Activated CD4-positive, alpha-beta T cell treated with anti-CD3 and anti-CD28 coated beads for 36 hours (primary cell): ENCODE data around the gene ZNF480. TPM values are rescaled to one million over a fixed set of nuclear protein-coding genes. Genes with fewer than 3 reads are reported as not detected.
A peak's percentile ranks its signal among the peaks of the same experiment; 100 is the strongest.
"Not testable (repeated sequence)": the region's sequence is repeated elsewhere in the genome, so short reads cannot be mapped to it uniquely, and the experiment has no call there.

Source experiments
- ATAC-seq: fragments of 200-7000 bp; cut with Tn5 transposase; one replicate; pipeline ENCODE4 v1.10.0; 2021; ENCODE audit warnings: mild to moderate bottlenecking, moderate library complexity
- CTCF ChIA-PET: fragments of 350-600 bp; sonication (Branson Sonifier 250); formaldehyde crosslinking; loops from one replicate; lab custom pipeline; 2021; ENCODE audit warnings: antibody characterized with exemption; lab: Charles Lee
- POLR2A ChIA-PET: fragments of 350-600 bp; sonication (Branson Sonifier 250); formaldehyde crosslinking; loops from one replicate; lab custom pipeline; 2021; ENCODE audit warnings: antibody characterized with exemption, inconsistent platforms; lab: Charles Lee
- DNase-seq: peaks from one replicate; pipeline ENCODE4 v3.0.0-alpha.2; 2020
- H3K27ac Mint-ChIP-seq: one replicate; pipeline ENCODE4 v1.8.0; 2021; ENCODE audit warnings: mixed read lengths
- H3K27me3 Mint-ChIP-seq: one replicate; pipeline ENCODE4 v1.8.0; 2021; ENCODE audit warnings: mixed read lengths
- H3K36me3 Mint-ChIP-seq: one replicate; pipeline ENCODE4 v1.8.0; 2021; ENCODE audit warnings: low read depth, mixed read lengths
- H3K4me1 Mint-ChIP-seq: one replicate; pipeline ENCODE4 v1.8.0; 2021; ENCODE audit warnings: mixed read lengths
- H3K4me3 Mint-ChIP-seq: one replicate; pipeline ENCODE4 v1.8.0; 2021; ENCODE audit warnings: mild to moderate bottlenecking, moderate library complexity, mixed read lengths
- H3K9me3 Mint-ChIP-seq: one replicate; pipeline ENCODE4 v1.8.0; 2021; ENCODE audit warnings: low read depth, mixed read lengths
- intact Hi-C, 2 experiments: fragments of 100-400 bp; cut with DNase I in 1 of 2; cut with micrococcal nuclease in 1 of 2; formaldehyde crosslinking; loops; one replicate each; pipeline versions ENCODE4 v1.14.2 to v1.15.1; 2022 to 2024; cut with DNase I, micrococcal nuclease
- microRNA-seq: library from miRNA; unstranded; fragments of <30 nt; microRNA quantifications from one replicate; pipeline ENCODE4 v1.2.0, GENCODE V29; 2021; ENCODE audit warnings: borderline replicate concordance
- total RNA-seq, 2 experiments: library from RNA; stranded (reverse); gene quantifications; one replicate each; pipeline ENCODE4 v1.2.3, GENCODE V29; 2021

Gene ZNF480
- total RNA-seq, 2 experiments from 2014 or later: 4.8 to 5.0 TPM

DNA sequence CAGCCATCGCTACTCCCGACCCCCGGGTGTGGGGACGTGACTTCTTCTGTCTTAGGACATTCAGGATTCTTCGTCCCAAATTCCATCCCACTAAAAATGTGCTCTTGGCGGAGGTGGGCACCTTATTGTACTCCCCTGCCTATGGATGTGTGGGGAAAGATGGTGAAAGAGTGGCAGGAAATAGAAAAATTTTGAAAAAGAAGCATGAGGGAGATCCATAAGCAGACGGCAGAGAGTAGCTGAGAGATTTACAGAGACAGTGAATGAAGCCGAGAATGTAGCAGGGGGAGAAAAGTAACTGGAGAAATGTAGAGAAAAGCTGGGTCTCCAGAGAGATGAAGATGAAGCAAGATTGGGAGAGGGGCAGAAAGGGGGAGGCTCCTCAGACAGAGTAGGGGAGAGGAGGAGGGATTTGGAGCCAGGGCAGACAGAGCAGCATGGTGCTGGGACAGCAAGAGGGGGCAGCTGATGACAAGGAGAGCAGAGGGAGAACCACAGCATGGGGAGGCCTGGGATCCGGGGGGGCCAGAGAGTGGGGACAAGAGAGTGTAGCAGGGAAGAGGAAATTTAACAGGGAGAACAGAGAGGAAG is 39.9 kb downstream of the ZNF480 start:
- no peak for ATAC-seq
- POLR2A ChIA-PET: no interaction called here
- CTCF ChIA-PET: interaction anchor here (0.7 kb wide), 1 partner anchor 89 kb away, joined by 3 read pairs; no protein-coding TSS in a partner anchor
- intact Hi-C loops: loop anchor here (1.0 to 2.0 kb wide), 9 partner anchors 32 to 398 kb away; partner anchors contain the start of genes ZNF880 (in 2 of the 2), PPP2R1A (in 1 of the 2), ZNF528 (in 1 of the 2) and ZNF611 (in 1 of the 2)
- peak overlapping the region; percentile 97 for H3K4me3 Mint-ChIP-seq
- DNase-seq: peak; percentile 11
- peaks cover 10% of the 10 kb centered on the region for H3K4me1 Mint-ChIP-seq
- H3K27me3 Mint-ChIP-seq: no peaks in the 10 kb centered on the region
- H3K9me3 Mint-ChIP-seq: peaks cover 20% of the 10 kb centered on the region
- H3K27ac Mint-ChIP-seq: peak overlapping the region; percentile 96
- H3K36me3 Mint-ChIP-seq: peaks cover 32% of the 10 kb centered on the region

DNA sequence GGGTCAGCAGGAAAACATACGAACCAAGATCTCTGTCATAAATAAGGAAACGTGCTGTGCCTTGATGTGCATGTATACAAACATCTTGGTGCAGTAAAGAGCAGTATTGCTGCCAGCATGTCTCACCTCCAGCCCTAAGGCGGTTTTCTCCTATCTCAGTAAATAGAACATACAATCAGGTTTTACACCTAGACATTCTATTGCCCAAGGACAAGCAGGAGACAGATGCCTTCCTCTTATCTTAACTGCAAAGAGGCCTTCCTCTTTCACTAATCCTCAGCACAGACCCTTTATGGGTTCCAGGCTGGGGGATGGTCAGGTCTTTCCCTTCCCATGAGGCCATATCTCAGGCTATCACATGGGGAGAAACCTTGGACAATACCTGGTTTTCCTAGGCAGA is 42.1 kb downstream of the ZNF480 start:
- H3K27ac Mint-ChIP-seq, intact Hi-C loops, ATAC-seq, H3K4me3 Mint-ChIP-seq, H3K27me3 Mint-ChIP-seq, DNase-seq, H3K9me3 Mint-ChIP-seq, CTCF ChIA-PET, POLR2A ChIA-PET: not testable (repeated sequence)
- H3K36me3 Mint-ChIP-seq: peaks cover 24% of the 10 kb centered on the region
- peaks cover 12% of the 10 kb centered on the region for H3K4me1 Mint-ChIP-seq

DNA sequence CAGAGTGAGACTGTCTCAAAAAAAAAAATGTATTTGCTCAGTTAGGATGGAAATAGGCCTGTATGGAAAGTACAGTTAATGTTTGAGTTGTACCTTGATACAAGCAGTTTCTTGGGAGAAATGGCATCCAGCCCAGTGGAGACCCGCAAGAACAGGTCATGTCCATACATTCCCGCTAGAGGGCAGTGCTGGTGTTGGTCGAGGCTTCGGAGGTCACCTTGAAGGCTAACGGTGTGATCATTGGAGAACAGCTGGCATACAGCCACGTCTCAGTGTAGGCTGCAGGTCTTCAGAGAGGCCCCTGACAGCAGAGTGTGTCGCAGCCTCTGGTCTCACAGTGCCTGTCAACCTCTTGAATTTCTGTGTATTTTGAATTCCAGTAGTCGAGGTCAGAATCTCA is 46.6 kb downstream of the ZNF480 start:
- no peak overlapping the region for H3K27ac Mint-ChIP-seq
- H3K4me1 Mint-ChIP-seq: peaks cover 2% of the 10 kb centered on the region
- ATAC-seq (peak; percentile 90), DNase-seq (peak; percentile 75)
- no peaks in the 10 kb centered on the region for H3K27me3 Mint-ChIP-seq
- ChIA-PET POLR2A (no interaction called here), CTCF (no interaction called here)
- H3K4me3 Mint-ChIP-seq: no peak overlapping the region
- peaks cover 9% of the 10 kb centered on the region for H3K9me3 Mint-ChIP-seq
- peaks cover 15% of the 10 kb centered on the region for H3K36me3 Mint-ChIP-seq
- intact Hi-C loops: loop anchor here in 1 of 2 experiments (5.0 kb wide), 2 partner anchors 96 to 404 kb away; no protein-coding TSS in a partner anchor

DNA sequence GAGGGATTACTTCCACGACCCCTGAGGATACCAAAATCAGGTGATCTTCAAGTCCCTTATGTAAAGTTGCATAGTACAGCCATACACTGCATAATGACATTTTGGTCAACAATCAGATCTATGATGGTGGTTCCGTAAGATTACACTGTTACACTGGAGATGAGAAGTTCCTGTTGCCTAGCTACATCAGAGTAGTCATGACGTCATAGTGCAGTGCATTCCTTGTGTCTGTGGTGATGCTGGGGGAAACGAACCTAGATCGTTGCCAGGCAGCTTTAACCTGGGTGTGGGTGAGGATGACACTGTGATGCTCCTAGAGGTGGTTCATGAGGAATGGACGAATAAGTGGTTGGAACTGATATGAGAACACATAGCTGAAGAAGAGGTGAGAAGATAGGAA is 48.2 kb downstream of the ZNF480 start:
- intact Hi-C loops: no loop called here

DNA sequence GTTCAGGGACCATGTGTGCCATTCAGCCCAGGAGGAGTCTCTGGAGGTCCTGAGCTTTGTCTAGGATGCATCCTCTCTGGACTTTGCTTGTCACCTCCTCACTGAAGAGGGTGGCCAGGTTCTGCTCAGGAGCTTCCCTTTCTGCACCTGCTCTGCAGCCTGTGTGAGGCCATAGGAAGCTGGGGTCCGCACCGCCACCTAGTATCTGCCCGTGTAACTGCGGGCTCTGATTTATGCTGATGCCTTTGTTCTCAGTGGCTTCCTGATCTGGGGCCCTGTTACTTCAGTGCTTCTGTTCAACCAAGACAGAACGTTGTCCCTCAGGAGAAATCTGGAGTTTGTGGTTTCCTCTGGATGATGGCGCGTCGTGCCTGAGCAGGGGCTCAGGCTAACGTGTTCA is 54.5 kb downstream of the ZNF480 start:
- Mint-ChIP-seq H3K4me1 (no peaks in the 10 kb centered on the region), H3K9me3 (peaks cover 36% of the 10 kb centered on the region), H3K27ac (no peak overlapping the region), H3K4me3 (no peak overlapping the region), H3K27me3 (no peaks in the 10 kb centered on the region), H3K36me3 (peaks cover 67% of the 10 kb centered on the region)
- DNase-seq (peak; percentile 35), ATAC-seq (no peak)
- CTCF ChIA-PET: interaction anchor here (0.8 kb wide), 1 partner anchor 10 kb away, joined by 3 read pairs; no protein-coding TSS in a partner anchor
- POLR2A ChIA-PET: interaction anchor here (0.6 kb wide), 1 partner anchor 255 kb away, joined by 3 read pairs; no protein-coding TSS in a partner anchor
- intact Hi-C loops: no loop called here

More for the DNA sequence above, 48.2 kb downstream of the ZNF480 start:
- no peak for DNase-seq
- no peak for ATAC-seq
- ChIA-PET POLR2A (no interaction called here), CTCF (interaction anchor here (0.7 kb wide), 1 partner anchor 65 kb away, joined by 3 read pairs; no protein-coding TSS in a partner anchor)
- Mint-ChIP-seq H3K4me3 (no peak overlapping the region), H3K4me1 (peaks cover 2% of the 10 kb centered on the region), H3K27me3 (no peaks in the 10 kb centered on the region), H3K27ac (no peak overlapping the region), H3K36me3 (peaks cover 25% of the 10 kb centered on the region), H3K9me3 (peaks cover 7% of the 10 kb centered on the region)

DNA sequence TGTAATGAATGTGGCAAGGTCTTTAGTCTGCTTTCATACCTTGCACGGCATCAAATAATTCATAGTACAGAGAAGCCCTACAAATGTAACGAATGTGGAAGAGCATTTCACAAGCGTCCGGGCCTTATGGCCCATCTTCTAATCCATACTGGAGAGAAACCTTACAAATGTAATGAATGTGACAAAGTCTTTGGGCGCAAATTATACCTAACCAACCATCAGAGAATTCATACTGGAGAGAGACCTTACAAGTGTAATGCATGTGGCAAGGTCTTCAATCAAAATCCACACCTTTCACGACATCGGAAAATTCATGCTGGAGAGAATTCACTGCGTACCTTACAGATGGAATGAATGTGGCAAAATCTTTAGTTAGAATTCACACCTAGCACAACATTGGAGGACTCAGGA is 69.5 kb downstream of the ZNF480 start:
- intact Hi-C loops: no loop called here
- peaks cover 56% of the 10 kb centered on the region for H3K36me3 Mint-ChIP-seq
- no peak overlapping the region for H3K4me3 Mint-ChIP-seq

DNA sequence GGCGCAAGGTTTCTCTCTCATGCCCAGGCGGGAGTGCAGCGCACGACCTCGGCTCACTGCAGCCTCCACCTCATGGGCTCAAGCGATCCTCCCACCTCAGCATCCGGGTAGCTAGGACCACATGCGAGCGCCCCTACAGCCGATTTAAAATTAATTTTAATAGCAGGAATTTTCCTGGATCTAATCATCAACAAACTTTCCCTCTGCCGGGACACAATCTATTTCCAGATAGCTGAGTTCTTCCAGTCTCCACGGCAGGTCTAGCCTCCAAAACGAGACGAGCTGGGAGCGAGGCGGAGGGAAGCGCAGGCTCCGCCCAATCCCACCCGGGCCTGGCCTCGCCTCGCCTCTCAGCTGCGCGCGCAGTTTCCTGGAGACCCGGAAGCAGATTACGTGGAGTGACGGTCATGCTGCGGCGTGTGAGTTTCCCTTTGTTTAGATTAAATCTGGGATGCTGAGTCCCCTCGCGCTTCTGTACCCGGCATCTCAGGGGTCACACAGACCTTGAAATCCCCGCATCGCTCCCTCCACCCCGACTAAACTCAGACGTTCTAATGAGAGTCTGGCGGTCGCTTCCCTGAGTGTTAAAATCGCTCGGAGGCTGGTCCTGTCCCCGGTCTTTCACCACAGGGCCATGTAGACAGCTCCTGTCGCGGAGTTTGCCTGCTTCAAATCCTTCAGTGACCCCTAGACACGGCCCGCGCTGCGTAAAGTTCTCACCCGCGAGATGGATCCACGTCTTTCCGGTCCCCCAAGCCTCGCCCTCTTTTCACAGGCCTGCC is 72.8 kb downstream of the ZNF480 start, which contains the start of gene ZNF880:
Gene ZNF880, plus strand, starts transcription at position 365 of the 782 bp plus-strand sequence. Its CDS starts 43 bp downstream, at position 408.
- Mint-ChIP-seq H3K36me3 (peaks cover 68% of the 10 kb centered on the region), H3K9me3 (peaks cover 43% of the 10 kb centered on the region), H3K4me1 (peaks cover 11% of the 10 kb centered on the region), H3K27me3 (no peaks in the 10 kb centered on the region), H3K27ac (peak within 1 kb of the TSS; percentile 99), H3K4me3 (peak within 1 kb of the TSS; percentile 94)
- ChIA-PET POLR2A (interaction anchor here (0.6 kb wide), 3 partner anchors 34 to 573 kb away, joined by 3 to 5 read pairs (median 4); partner anchors contain the start of gene ZNF610), CTCF (interaction anchor here (0.7 to 1.1 kb wide), 3 partner anchors 13 to 101 kb away, joined by 3 to 4 read pairs (median 4); partner anchors contain the start of gene ZNF528)
- intact Hi-C loops: loop anchor here (1.0 to 2.0 kb wide), 4 partner anchors 28 to 229 kb away; partner anchors contain the start of genes ZNF610 (in 2 of the 2) and ZNF528 (in 1 of the 2)
- DNase-seq (peak; percentile 96), ATAC-seq (peak; percentile 99)

More for the DNA sequence above, 69.5 kb downstream of the ZNF480 start:
- no peak for DNase-seq
- no peaks in the 10 kb centered on the region for H3K27me3 Mint-ChIP-seq
- CTCF ChIA-PET: no interaction called here
- POLR2A ChIA-PET: no interaction called here
- H3K4me1 Mint-ChIP-seq: peaks cover 11% of the 10 kb centered on the region
- no peak for ATAC-seq
- no peak overlapping the region for H3K27ac Mint-ChIP-seq
- H3K9me3 Mint-ChIP-seq: peaks cover 37% of the 10 kb centered on the region

DNA sequence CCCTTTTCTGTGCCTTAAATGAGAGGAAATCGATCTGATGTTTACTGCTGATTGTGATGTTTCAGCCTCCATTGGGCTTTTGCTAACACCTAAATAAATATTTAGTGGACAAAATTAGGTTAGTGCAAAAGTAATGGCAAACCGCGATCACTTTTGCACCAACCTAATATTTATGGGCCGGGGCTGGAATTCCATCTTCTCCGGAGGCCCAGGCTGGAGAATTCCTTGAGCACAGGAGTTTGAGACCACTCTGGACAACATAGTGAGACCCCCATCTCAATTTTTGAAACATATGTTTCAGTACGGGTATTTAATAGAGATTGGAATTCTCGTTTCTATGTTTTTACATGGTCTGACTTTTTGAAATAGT is 73.4 kb downstream of the ZNF480 start:
- Mint-ChIP-seq H3K4me1 (peaks cover 11% of the 10 kb centered on the region), H3K36me3 (peaks cover 73% of the 10 kb centered on the region), H3K9me3 (peaks cover 44% of the 10 kb centered on the region), H3K27me3 (no peaks in the 10 kb centered on the region), H3K4me3 (peak overlapping the region; percentile 94), H3K27ac (peak overlapping the region; percentile 99)
- ChIA-PET POLR2A (interaction anchor here (0.6 kb wide), 2 partner anchors 361 to 572 kb away, joined by 3 to 5 read pairs; no protein-coding TSS in a partner anchor), CTCF (interaction anchor here (1.1 kb wide), 1 partner anchor 27 kb away, joined by 4 read pairs; the partner anchor contains the start of gene ZNF528)
- ATAC-seq (no peak), DNase-seq (no peak)
- intact Hi-C loops: loop anchor here in 1 of 2 experiments (1.0 kb wide), 1 partner anchor 27 kb away; the partner anchor contains the start of gene ZNF528

Small RNAs within 50 kb of the gene (microRNA-seq; reads per million reads assigned to microRNA genes)
- 13.7 reads per million, percentile 36 among the genes with 10 or more reads in this experiment for gene MIR643

Other genes with a start within 250 kb of the ZNF480 start
- gene ZNF432, start 248.3 kb upstream of the ZNF480 start, total RNA-seq: 10 to 100 TPM; 11.5 to 12.8 TPM
- 10 to 100 TPM; 18.0 to 20.3 TPM for gene ZNF841, start 201.4 kb upstream of the ZNF480 start, total RNA-seq
- gene ZNF616, start 157.2 kb upstream of the ZNF480 start, total RNA-seq: 10 to 100 TPM; 13.9 to 15.7 TPM
- gene ZNF836, start 125.5 kb upstream of the ZNF480 start, total RNA-seq: 10 to 100 TPM; 10.1 to 11.5 TPM
- gene PPP2R1A, start 107.1 kb upstream of the ZNF480 start, total RNA-seq: 100 to 1,000 TPM; 215 to 231 TPM
- 10 to 100 TPM; 28.6 to 34.2 TPM for gene ZNF766, start 27.6 kb upstream of the ZNF480 start, total RNA-seq
- 1 to 10 TPM; 2.3 to 3.3 TPM for gene ZNF610, start 39.1 kb downstream of the ZNF480 start, total RNA-seq
- gene ZNF880, start 72.8 kb downstream of the ZNF480 start, total RNA-seq: 10 to 100 TPM; 11.5 to 13.7 TPM
- gene ZNF528, start 100.7 kb downstream of the ZNF480 start, total RNA-seq: 1 to 10 TPM; 8.2 to 8.6 TPM
- under 1 TPM in 1 of 2 experiments, not detected in 1; 0.09 TPM for gene ZNF534, start 132.0 kb downstream of the ZNF480 start, total RNA-seq
- 1 to 10 TPM in 1 of 2 experiments, under 1 TPM in 1; 0.77 to 1.1 TPM for gene ZNF578, start 156.4 kb downstream of the ZNF480 start, total RNA-seq
- 10 to 100 TPM; 25.7 to 29.9 TPM for gene ZNF808, start 230.5 kb downstream of the ZNF480 start, total RNA-seq